Thoracic aorta (tissue), 2 donors: ENCODE measurements around the gene CHAF1B. TPM values are rescaled to one million over a fixed set of nuclear protein-coding genes. Genes with fewer than 3 reads are reported as not detected.

ENCODE experiments used
- ATAC-seq: fragments of 150-250 bp; one replicate; pipeline ENCODE4 v1.8.0; 2017; ENCODE audit warnings: low read depth; ENCODE audit not compliant: insufficient number of reproducible peaks, low FRiP score
- DNase-seq: peaks from one replicate; pipeline ENCODE4 v3.0.0-alpha.2; 2020; ENCODE audit warnings: low spot score
- H3K27ac ChIP-seq, 2 donors: fragments of 200-600 bp; sonication (generic); 1 replicate in 1 of 2; 2 replicates in 1 of 2; pipeline ENCODE4 v1.5.1; 2016; ENCODE audit warnings: mild to moderate bottlenecking in 2 of 2, moderate library complexity in 2 of 2
- H3K27me3 ChIP-seq: fragments of 200-600 bp; sonication (generic); replicated peaks from 2 replicates; pipeline ENCODE4 v1.6.0; 2016; ENCODE audit warnings: mild to moderate bottlenecking; ENCODE audit not compliant: insufficient read depth
- H3K36me3 ChIP-seq: fragments of 200-600 bp; sonication (generic); one replicate; pipeline ENCODE4 v1.5.1; 2016
- H3K4me1 ChIP-seq, 2 donors: fragments of 200-600 bp; sonication (generic); 1 replicate in 1 of 2; 2 replicates in 1 of 2; pipeline versions ENCODE4 v1.5.1 to v1.6.0; 2016; ENCODE audit warnings: low read depth in 2 of 2, mild to moderate bottlenecking in 1 of 2; ENCODE audit not compliant: control insufficient read depth in 1 of 2
- H3K4me3 ChIP-seq: fragments of 200-600 bp; sonication (generic); 2 replicates; pipeline ENCODE4 v1.5.1; 2016; ENCODE audit warnings: mild to moderate bottlenecking
- H3K9me3 ChIP-seq: fragments of 200-600 bp; sonication (generic); 2 replicates; pipeline ENCODE4 v1.5.1; 2016
- CTCF ChIP-seq: fragments of 200-600 bp; sonication (generic); IDR thresholded peaks from one replicate; pipeline ENCODE4 v1.5.1; 2019; ENCODE audit warnings: antibody characterized with exemption
- total RNA-seq, 2 donors: library from RNA; depleted of rRNA; stranded (reverse); fragments of >200 nt; gene quantifications; one replicate each; pipeline versions ENCODE4 v1.1.0 to v1.2.3, GENCODE V29; 2016

CHAF1B gene
- total RNA-seq, 2 donors from 2014 or later = 0.35 to 1.2 TPM

DNA sequence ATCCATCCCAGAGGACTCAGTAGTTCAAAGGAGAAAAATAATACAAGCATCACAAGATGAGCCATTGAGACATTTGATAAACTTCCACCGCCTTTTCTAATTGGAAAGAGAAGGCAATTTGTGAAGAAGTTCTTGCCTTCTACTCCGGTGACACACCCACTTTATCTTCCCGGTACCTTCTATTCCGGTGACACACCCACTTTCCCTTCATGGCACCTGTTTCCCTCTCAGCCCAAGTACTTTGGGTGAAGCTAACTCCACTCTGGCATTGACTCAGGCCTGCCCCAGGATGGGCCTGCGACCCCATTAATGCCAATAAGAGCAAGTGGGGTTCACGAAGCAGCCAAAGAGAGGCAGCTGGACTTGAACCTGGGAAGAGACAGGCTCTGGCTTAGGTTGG, 56.5 kb downstream of the CHAF1B start:
- TF ChIP-seq CTCF = no peak
- H3K27ac ChIP-seq = no peak overlapping the region
- no peaks in the 10 kb centered on the region for H3K9me3 ChIP-seq
- H3K27me3 ChIP-seq = no peaks in the 10 kb centered on the region
- H3K36me3 ChIP-seq = no peaks in the 10 kb centered on the region
- ATAC-seq (no peak), DNase-seq (no peak)
- no peak overlapping the region for H3K4me3 ChIP-seq
- no peaks in the 10 kb centered on the region for H3K4me1 ChIP-seq

DNA sequence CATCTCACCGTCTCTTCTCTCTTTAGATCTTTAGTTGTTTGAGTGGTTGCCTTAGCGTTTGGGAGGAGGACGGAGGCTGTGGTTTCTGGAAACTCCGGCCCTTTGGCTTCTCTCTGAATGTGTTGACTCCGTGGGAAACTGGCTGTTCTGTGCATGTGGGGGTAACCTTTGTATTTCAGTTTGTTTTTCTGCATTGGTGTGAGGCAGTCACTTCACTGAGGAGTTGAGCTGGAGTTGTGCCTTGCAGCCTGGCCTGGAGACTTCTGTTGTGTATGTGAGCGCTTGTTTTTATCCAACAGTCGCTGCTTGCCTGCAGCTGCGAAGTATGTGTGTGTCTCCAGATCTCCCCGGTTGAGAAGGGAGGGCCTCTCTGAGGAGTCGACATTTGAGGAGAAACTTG, 61.1 kb downstream of the CHAF1B start:
- H3K9me3 ChIP-seq = no peaks in the 10 kb centered on the region
- ATAC-seq (no peak), DNase-seq (no peak)
- H3K27ac ChIP-seq = no peak overlapping the region
- TF ChIP-seq CTCF = no peak
- H3K27me3 ChIP-seq = no peaks in the 10 kb centered on the region
- no peak overlapping the region for H3K4me3 ChIP-seq
- H3K36me3 ChIP-seq = no peaks in the 10 kb centered on the region
- H3K4me1 ChIP-seq = no peaks in the 10 kb centered on the region

DNA sequence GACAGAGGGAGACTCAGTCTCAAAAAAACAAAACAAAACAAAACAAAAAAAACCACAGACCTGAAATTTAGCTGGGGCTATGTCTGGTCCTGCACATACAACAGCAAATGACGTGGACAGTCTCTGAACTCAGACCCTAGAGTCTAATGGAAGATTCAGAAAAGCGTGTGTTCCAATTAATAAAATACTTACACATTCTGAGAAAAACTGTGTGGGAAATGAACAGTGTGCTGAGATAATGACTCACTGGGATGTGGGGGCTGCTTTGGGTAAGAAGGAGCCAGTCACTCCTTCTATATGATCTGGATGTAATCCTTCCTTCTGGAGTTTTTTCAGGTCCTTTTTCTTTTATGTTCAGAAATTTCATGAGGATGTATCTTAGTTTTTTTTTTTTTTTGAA, 65.3 kb downstream of the CHAF1B start:
- H3K36me3 ChIP-seq = no peaks in the 10 kb centered on the region
- ATAC-seq (no peak), DNase-seq (no peak)
- no peak for TF ChIP-seq CTCF
- H3K4me1 ChIP-seq = peaks cover 6 to 15% of the 10 kb centered on the region in 2 donors
- no peaks in the 10 kb centered on the region for H3K27me3 ChIP-seq
- no peak overlapping the region for H3K27ac ChIP-seq
- H3K4me3 ChIP-seq = no peak overlapping the region
- H3K9me3 ChIP-seq = no peaks in the 10 kb centered on the region

GRCh38 chr21:36451506-36451905, 66.3 kb downstream of the CHAF1B start:
- no peak overlapping the region for H3K27ac ChIP-seq
- no peaks in the 10 kb centered on the region for H3K36me3 ChIP-seq
- no peaks in the 10 kb centered on the region for H3K27me3 ChIP-seq
- DNase-seq (no peak), ATAC-seq (no peak)
- TF ChIP-seq CTCF = no peak
- H3K9me3 ChIP-seq = no peaks in the 10 kb centered on the region
- peaks cover 6 to 15% of the 10 kb centered on the region in 2 donors for H3K4me1 ChIP-seq
- no peak overlapping the region for H3K4me3 ChIP-seq

- H3K9me3 ChIP-seq = no peaks in the 10 kb centered on the region
- no peak overlapping the region for H3K27ac ChIP-seq
- DNase-seq = no peak
- TF ChIP-seq CTCF = no peak
- no peak for ATAC-seq
- no peaks in the 10 kb centered on the region for H3K36me3 ChIP-seq
- H3K4me1 ChIP-seq = peaks cover 6 to 15% of the 10 kb centered on the region in 2 donors
- no peak overlapping the region for H3K4me3 ChIP-seq
- no peaks in the 10 kb centered on the region for H3K27me3 ChIP-seq
These were observed 67.2 kb downstream of the CHAF1B start for GRCh38 chr21:36452281-36452825.
